ENCODE results near the gene FBXL13.

GRCh38 chr7:102981451-102981850 lies 93.1 kb downstream of the FBXL13 start:
- TF ChIP-seq CTCF (IDR thresholded peaks at IDR 0.05; ENCODE audit: control extremely low read depth in 1 of 3, insufficient read depth in 1 of 3, low read depth in 1 of 3, low read length in 3 of 3) (no peak), CEBPB (IDR thresholded peaks at IDR 0.05; ENCODE audit: low read depth, low read length) (no peak), NRF1 (IDR thresholded peaks at IDR 0.05; ENCODE audit: low read depth, low read length) (no peak), JUND (IDR thresholded peaks at IDR 0.05; ENCODE audit: low read length) (no peak), RNF2 (IDR thresholded peaks at IDR 0.05; ENCODE audit: borderline replicate concordance, low read depth, low read length, missing control alignments, poor library complexity, severe bottlenecking) (no peak), SP2 (IDR thresholded peaks at IDR 0.05; ENCODE audit: low read length) (no peak), SIRT6 (IDR thresholded peaks at IDR 0.05; ENCODE audit: low read length) (no peak), EZH2 (IDR thresholded peaks at IDR 0.05; ENCODE audit: low read depth, low read length, severe bottlenecking) (no peak)

All from H1 (cell line).